Activated naive CD4-positive, alpha-beta T cell (primary cell): Measurements from ENCODE around the gene EYA2.

Experiments
- DNase-seq, 4 experiments: peaks; one replicate each; lab custom pipeline; 2025; lab: John Stamatoyannopoulos, UW

EYA2 gene

GRCh38 chr20:47227119-47227518 lies 332.5 kb downstream of the EYA2 start:
- no peak for DNase-seq

- no peak for DNase-seq
These were observed 332.9 kb downstream of the EYA2 start for GRCh38 chr20:47227576-47227975.

DNA sequence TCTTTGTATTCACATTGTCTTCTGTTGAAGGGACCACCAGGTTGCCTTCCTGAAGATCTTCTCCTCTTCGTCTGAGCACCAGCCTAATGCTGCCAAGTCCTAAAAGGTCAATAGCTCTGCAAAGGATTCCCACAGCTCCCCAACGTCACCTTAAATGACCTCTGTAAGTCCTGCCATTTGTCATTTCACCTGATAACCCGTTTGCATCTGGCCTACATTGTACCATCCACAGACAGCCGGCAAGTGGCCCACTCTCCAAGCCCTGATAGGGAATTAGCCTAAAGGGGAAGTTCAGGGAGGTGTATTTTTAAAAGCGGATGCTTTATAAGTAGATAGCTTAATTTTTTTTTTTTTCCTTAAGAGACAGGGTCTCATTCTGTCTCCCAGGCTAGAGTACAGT lies 334.0 kb downstream of the EYA2 start:
- no peak for DNase-seq

- DNase-seq, result no peak
These were observed 336.2 kb downstream of the EYA2 start for GRCh38 chr20:47230811-47231256.

GRCh38 chr20:47231382-47232039 lies 336.9 kb downstream of the EYA2 start:
- no peak for DNase-seq

- DNase-seq, result no peak
These were observed 337.9 kb downstream of the EYA2 start for GRCh38 chr20:47232518-47232917.

GRCh38 chr20:47233333-47234188 lies 338.9 kb downstream of the EYA2 start:
- no peak for DNase-seq

DNA sequence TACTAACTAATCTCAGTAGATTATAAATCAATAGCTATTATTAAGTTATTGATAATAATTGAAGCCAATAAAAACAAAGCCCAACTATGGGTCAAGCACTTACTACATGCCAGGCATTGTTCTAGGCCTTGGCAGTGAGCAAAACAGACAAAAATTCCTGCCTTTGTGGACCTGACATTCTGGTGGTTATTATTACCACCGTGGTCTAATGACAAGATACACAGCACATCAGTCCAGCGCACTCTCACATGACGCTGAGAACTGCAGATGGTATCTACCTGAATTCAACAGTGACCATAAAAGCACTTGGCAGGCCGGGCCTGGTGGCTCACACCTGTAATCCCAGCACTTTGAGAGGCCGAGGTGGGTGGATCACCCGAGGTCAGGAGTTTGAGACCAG lies 340.5 kb downstream of the EYA2 start:
- no peak for DNase-seq

GRCh38 chr20:47235853-47236638 lies 341.4 kb downstream of the EYA2 start:
- no peak for DNase-seq

DNA sequence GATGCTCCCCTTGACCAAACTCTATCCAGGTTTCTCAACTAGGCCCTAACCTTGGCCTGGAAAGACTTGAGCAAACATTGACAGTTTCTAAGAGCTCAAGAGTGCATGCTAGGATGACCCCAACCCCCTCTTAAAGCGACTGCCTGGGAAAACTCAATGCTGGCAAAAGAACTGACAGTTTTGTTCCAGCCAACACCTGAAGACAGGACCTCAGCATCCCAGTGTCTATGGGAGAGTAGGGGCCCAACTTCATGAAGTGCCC lies 341.9 kb downstream of the EYA2 start:
- no peak for DNase-seq

DNA sequence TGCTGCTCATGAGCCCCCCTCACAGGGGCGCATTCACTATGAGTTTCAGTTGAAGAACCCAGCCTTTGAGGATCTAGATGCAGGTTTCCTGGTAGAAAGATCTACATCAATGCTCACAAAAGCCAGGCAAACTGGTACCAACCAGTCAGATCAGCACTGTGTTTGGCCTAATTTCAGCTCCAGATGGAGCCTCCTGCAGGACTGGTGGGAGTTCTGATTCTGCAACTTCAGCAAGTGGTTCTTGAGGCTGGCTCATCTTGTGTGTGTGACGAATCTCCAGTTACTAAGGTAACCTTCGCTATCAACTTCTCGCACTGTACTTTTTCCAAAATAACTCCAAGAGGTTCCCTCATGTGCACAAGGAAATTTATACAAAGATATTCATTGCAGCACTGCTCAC lies 343.1 kb downstream of the EYA2 start:
- DNase-seq, result no peak
